NT2/D1 (cell line): ENCODE data around the gene CRAT.
"Not testable (repeated sequence)": the region's sequence is repeated elsewhere in the genome, so short reads cannot be mapped to it uniquely, and the experiment has no call there.

Source experiments
- DNase-seq: peaks from one replicate; pipeline ENCODE4 v3.0.0-alpha.2; 2011; ENCODE audit warnings: low read depth, low spot score
- H3K27me3 ChIP-seq: 2 replicates; pipeline ENCODE4 v1.6.0; 2011; ENCODE audit warnings: mild to moderate bottlenecking; ENCODE audit not compliant: insufficient read length, insufficient read depth
- H3K36me3 ChIP-seq: 2 replicates; pipeline ENCODE4 v1.6.1; 2011; ENCODE audit warnings: mild to moderate bottlenecking, low read length, mixed read lengths; ENCODE audit not compliant: insufficient read depth, insufficient read length
- H3K4me1 ChIP-seq: 2 replicates; pipeline ENCODE4 v1.5.1; 2011; ENCODE audit not compliant: insufficient read depth, insufficient read length
- H3K4me3 ChIP-seq: 2 replicates; pipeline ENCODE4 v1.5.1; 2011; ENCODE audit warnings: low read depth; ENCODE audit not compliant: insufficient read length
- H3K9ac ChIP-seq: 2 replicates; pipeline ENCODE4 v1.6.0; 2011; ENCODE audit warnings: low read depth; ENCODE audit not compliant: insufficient read length
- H3K9me3 ChIP-seq: 2 replicates; pipeline ENCODE4 v1.5.1; 2011; ENCODE audit warnings: mild to moderate bottlenecking, low read length; ENCODE audit not compliant: insufficient read depth
- SUZ12 ChIP-seq: IDR thresholded peaks from 2 replicates; pipeline ENCODE4 v1.6.1; 2011; ENCODE audit not compliant: insufficient read length, insufficient read depth; ENCODE audit errors: extremely low read depth
- YY1 ChIP-seq: IDR thresholded peaks from 2 replicates; pipeline ENCODE4 v1.6.1; 2011; ENCODE audit not compliant: insufficient read length, insufficient read depth
- ZNF274 ChIP-seq: IDR thresholded peaks from 2 replicates; pipeline ENCODE4 v1.6.1; 2011; ENCODE audit warnings: mild to moderate bottlenecking, low read depth, low read length

Gene CRAT

GRCh38 chr9:129128689-129129088, 18.1 kb upstream of the CRAT start:
- TF ChIP-seq SUZ12 (no peak), ZNF274 (no peak), YY1 (no peak)
- Histone ChIP-seq H3K9ac (peak overlapping the region; percentile 3), H3K27me3 (no peaks in the 10 kb centered on the region), H3K4me3 (no peak overlapping the region), H3K36me3 (peaks cover 75% of the 10 kb centered on the region), H3K9me3 (no peaks in the 10 kb centered on the region), H3K4me1 (peaks cover 27% of the 10 kb centered on the region)
- DNase-seq, result no peak

GRCh38 chr9:129126749-129127618, 16.4 kb upstream of the CRAT start:
- Histone ChIP-seq H3K27me3 (no peaks in the 10 kb centered on the region), H3K9ac (peak overlapping the region; percentile 68), H3K9me3 (no peaks in the 10 kb centered on the region), H3K4me3 (no peak overlapping the region), H3K36me3 (peaks cover 73% of the 10 kb centered on the region), H3K4me1 (peaks cover 23% of the 10 kb centered on the region)
- peak; percentile 84 for DNase-seq
- TF ChIP-seq YY1 (no peak), SUZ12 (no peak)

- Histone ChIP-seq H3K9ac (no peak overlapping the region), H3K36me3 (peaks cover 73% of the 10 kb centered on the region), H3K4me3 (no peak overlapping the region), H3K9me3 (no peaks in the 10 kb centered on the region), H3K27me3 (no peaks in the 10 kb centered on the region), H3K4me1 (peaks cover 19% of the 10 kb centered on the region)
- no peak for DNase-seq
- TF ChIP-seq YY1, result no peak
- no peak for TF ChIP-seq SUZ12
- TF ChIP-seq ZNF274, result no peak
Measured at GRCh38 chr9:129125478-129125877, 14.9 kb upstream of the CRAT start.

GRCh38 chr9:129124506-129125069, 14.0 kb upstream of the CRAT start:
- H3K4me1 ChIP-seq, result peaks cover 19% of the 10 kb centered on the region
- H3K9ac ChIP-seq, result no peak overlapping the region
- no peaks in the 10 kb centered on the region for H3K27me3 ChIP-seq
- no peaks in the 10 kb centered on the region for H3K9me3 ChIP-seq
- DNase-seq, result no peak
- TF ChIP-seq ZNF274 (no peak), YY1 (no peak), SUZ12 (no peak)
- H3K4me3 ChIP-seq, result no peak overlapping the region
- H3K36me3 ChIP-seq, result peaks cover 66% of the 10 kb centered on the region

GRCh38 chr9:129122976-129123375, 12.4 kb upstream of the CRAT start:
- peaks cover 18% of the 10 kb centered on the region for H3K4me1 ChIP-seq
- not testable (repeated sequence) for H3K9ac ChIP-seq, DNase-seq, H3K9me3 ChIP-seq, H3K4me3 ChIP-seq, H3K27me3 ChIP-seq
- H3K36me3 ChIP-seq, result peaks cover 61% of the 10 kb centered on the region

- H3K9ac ChIP-seq, result no peak overlapping the region
- DNase-seq, result no peak
- peaks cover 54% of the 10 kb centered on the region for H3K36me3 ChIP-seq
- peaks cover 11% of the 10 kb centered on the region for H3K4me1 ChIP-seq
- no peak overlapping the region for H3K4me3 ChIP-seq
- no peaks in the 10 kb centered on the region for H3K27me3 ChIP-seq
- no peak for TF ChIP-seq ZNF274
- TF ChIP-seq SUZ12, result no peak
- no peak for TF ChIP-seq YY1
- no peaks in the 10 kb centered on the region for H3K9me3 ChIP-seq
Measured at GRCh38 chr9:129122133-129122532, 11.5 kb upstream of the CRAT start.

GRCh38 chr9:129121483-129121882, 10.9 kb upstream of the CRAT start:
- Histone ChIP-seq H3K9ac (no peak overlapping the region), H3K4me3 (no peak overlapping the region), H3K9me3 (no peaks in the 10 kb centered on the region), H3K4me1 (peaks cover 8% of the 10 kb centered on the region), H3K27me3 (no peaks in the 10 kb centered on the region), H3K36me3 (peaks cover 54% of the 10 kb centered on the region)
- TF ChIP-seq SUZ12, result no peak
- no peak for TF ChIP-seq ZNF274
- TF ChIP-seq YY1, result no peak
- DNase-seq, result no peak
